ENCODE results near the gene SLC22A15. TPM values are rescaled to one million over a fixed set of nuclear protein-coding genes. Genes with fewer than 3 reads are reported as not detected.
"Not testable (repeated sequence)": the region's sequence is repeated elsewhere in the genome, so short reads cannot be mapped to it uniquely, and the experiment has no call there.

SLC22A15 gene
- polyA plus RNA-seq, 2 of the 4 experiments (the other 2 are of a cell fraction) = 0.81 to 2.5 TPM

DNA sequence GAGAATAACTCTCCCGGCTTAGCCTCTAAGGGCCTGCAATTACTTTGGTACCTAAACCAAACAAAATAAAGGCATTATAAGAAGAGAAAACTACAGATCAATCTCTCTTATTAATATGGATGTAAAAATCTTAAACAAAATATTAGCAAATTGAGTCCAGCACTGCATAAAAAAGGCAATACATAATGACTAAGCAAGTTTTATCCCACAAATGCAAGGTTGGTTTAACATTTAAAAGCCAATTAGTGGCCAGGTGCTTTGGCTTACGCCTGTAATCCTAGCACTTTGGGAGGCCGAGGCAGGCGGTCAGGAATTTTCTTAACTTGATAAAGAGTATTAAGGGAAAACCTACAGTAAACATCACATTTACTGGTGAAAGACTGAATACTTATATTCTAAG, 67.8 kb downstream of the SLC22A15 start:
- Histone ChIP-seq H3K4me3 (no peak overlapping the region), H3K4me1 (no peaks in the 10 kb centered on the region), H3K9me3 (no peaks in the 10 kb centered on the region), H3K27ac (no peak overlapping the region), H3K4me2 (no peak overlapping the region)
- ChIA-PET POLR2A (no interaction called here), CTCF (no interaction called here)
- FAIRE-seq (no peak), ATAC-seq (no peak), DNase-seq (ENCODE audit: low read depth in 1 of 2, low spot score in 1 of 2) (no peak)
- TF ChIP-seq ATOH8 (CRISPR knock-in tag; IDR thresholded peaks at IDR 0.05; ENCODE audit: low read depth) (no peak), CHD2 (IDR thresholded peaks at IDR 0.05; ENCODE audit: low read length, partially characterized antibody) (no peak), RARB (CRISPR knock-in tag; IDR thresholded peaks at IDR 0.05) (no peak), JUN (IDR thresholded peaks at IDR 0.05) (no peak), JUNB (IDR thresholded peaks at IDR 0.05) (no peak), PHF8 (IDR thresholded peaks at IDR 0.05; ENCODE audit: borderline replicate concordance, low read depth) (no peak), SMC3 (IDR thresholded peaks at IDR 0.05) (no peak), POLR2A (IDR thresholded peaks at IDR 0.05; ENCODE audit: low read length) (no peak), HDAC2 (IDR thresholded peaks at IDR 0.05) (no peak), EHF (CRISPR knock-in tag; IDR thresholded peaks at IDR 0.05) (no peak), MYC (IDR thresholded peaks at IDR 0.05; ENCODE audit: borderline replicate concordance, low read length) (no peak), RCOR1 (IDR thresholded peaks at IDR 0.05; ENCODE audit: low read depth, low read length) (no peak), FOSB (CRISPR knock-in tag; IDR thresholded peaks at IDR 0.05) (no peak), RAD21 (conservative IDR thresholded peaks at IDR 0.05 in 1 of 2, IDR thresholded peaks at IDR 0.05 in 1 of 2) (no peak), ZC3H11A (IDR thresholded peaks at IDR 0.05) (no peak), HOXB5 (CRISPR knock-in tag; IDR thresholded peaks at IDR 0.05) (no peak)
- TF ChIP-seq, protein P1, sequence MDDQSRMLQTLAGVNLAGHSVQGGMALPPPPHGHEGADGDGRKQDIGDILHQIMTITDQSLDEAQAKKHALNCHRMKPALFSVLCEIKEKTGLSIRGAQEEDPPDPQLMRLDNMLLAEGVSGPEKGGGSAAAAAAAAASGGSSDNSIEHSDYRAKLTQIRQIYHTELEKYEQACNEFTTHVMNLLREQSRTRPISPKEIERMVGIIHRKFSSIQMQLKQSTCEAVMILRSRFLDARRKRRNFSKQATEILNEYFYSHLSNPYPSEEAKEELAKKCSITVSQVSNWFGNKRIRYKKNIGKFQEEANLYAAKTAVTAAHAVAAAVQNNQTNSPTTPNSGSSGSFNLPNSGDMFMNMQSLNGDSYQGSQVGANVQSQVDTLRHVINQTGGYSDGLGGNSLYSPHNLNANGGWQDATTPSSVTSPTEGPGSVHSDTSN (IDR thresholded peaks at IDR 0.05) = no peak
- TF ChIP-seq, protein P2, sequence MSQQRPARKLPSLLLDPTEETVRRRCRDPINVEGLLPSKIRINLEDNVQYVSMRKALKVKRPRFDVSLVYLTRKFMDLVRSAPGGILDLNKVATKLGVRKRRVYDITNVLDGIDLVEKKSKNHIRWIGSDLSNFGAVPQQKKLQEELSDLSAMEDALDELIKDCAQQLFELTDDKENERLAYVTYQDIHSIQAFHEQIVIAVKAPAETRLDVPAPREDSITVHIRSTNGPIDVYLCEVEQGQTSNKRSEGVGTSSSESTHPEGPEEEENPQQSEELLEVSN (IDR thresholded peaks at IDR 0.05; ENCODE audit: borderline replicate concordance, low read depth) = no peak
- TF ChIP-seq, protein P3, sequence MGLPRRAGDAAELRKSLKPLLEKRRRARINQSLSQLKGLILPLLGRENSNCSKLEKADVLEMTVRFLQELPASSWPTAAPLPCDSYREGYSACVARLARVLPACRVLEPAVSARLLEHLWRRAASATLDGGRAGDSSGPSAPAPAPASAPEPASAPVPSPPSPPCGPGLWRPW (IDR thresholded peaks at IDR 0.05) = no peak
- 92% methylated on average over 4 of the region's 4 CpGs for WGBS (ENCODE audit: missing lambda C conversion rate)

GRCh38 chr1:116046933-116047332, 70.6 kb downstream of the SLC22A15 start:
- H3K4me1 ChIP-seq; ATAC-seq; H3K9me3 ChIP-seq; H3K4me2 ChIP-seq; FAIRE-seq; H3K4me3 ChIP-seq; DNase-seq (ENCODE audit: low read depth in 1 of 2, low spot score in 1 of 2); CTCF ChIA-PET; POLR2A ChIA-PET; H3K27ac ChIP-seq: not testable (repeated sequence)
- WGBS (ENCODE audit: missing lambda C conversion rate) = 74% methylated on average over 8 of the region's 8 CpGs

- H3K9me3 ChIP-seq; ATAC-seq; FAIRE-seq; DNase-seq (ENCODE audit: low read depth in 1 of 2, low spot score in 1 of 2); CTCF ChIA-PET; POLR2A ChIA-PET; H3K4me2 ChIP-seq; H3K4me3 ChIP-seq; H3K4me1 ChIP-seq; H3K27ac ChIP-seq: not testable (repeated sequence)
- whole genome bisulfite sequencing (ENCODE audit: missing lambda C conversion rate) = 87% methylated on average over 11 of the region's 16 CpGs
These were observed 75.6 kb downstream of the SLC22A15 start for GRCh38 chr1:116051896-116052295.

DNA sequence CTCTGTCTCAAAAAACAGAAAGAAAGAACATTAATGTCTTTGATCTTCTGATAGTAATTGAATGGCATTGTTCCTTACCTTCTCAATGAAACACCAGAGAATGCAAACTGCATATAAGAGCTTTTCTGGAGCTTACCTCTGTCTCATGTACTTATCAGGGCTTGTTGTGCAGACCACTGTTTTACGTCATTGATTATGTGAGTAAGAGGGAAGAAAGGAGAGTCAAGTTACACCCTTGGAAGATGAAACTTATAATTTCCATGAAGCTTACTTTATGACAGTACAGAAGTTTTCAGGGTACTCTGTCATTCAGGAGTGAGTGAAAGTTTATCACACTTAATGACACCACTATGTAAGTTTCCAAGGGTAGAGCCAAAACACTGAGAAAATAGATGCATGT, 85.9 kb downstream of the SLC22A15 start:
- no peak overlapping the region for H3K27ac ChIP-seq
- no peak for ATAC-seq
- H3K4me3 ChIP-seq = no peak overlapping the region
- no peak for FAIRE-seq
- no peaks in the 10 kb centered on the region for H3K4me1 ChIP-seq
- peaks cover 4% of the 10 kb centered on the region; the same call in 1 of the 3 replicates for H3K9me3 ChIP-seq
- CTCF ChIA-PET = no interaction called here
- WGBS (ENCODE audit: missing lambda C conversion rate) = 63% methylated on average over 1 of the region's 1 CpG
- POLR2A ChIA-PET = no interaction called here
- DNase-seq (ENCODE audit: low read depth in 1 of 2, low spot score in 1 of 2) = no peak
- H3K4me2 ChIP-seq = no peak overlapping the region
- TF ChIP-seq NPAS2 (CRISPR knock-in tag; IDR thresholded peaks at IDR 0.05; ENCODE audit: borderline replicate concordance) = no peak
- no peak for TF ChIP-seq ESRRA (IDR thresholded peaks at IDR 0.05; ENCODE audit: borderline replicate concordance, low read length)
- TF ChIP-seq ATOH8 (CRISPR knock-in tag; IDR thresholded peaks at IDR 0.05; ENCODE audit: low read depth) = no peak
- no peak for TF ChIP-seq TP53 (CRISPR knock-in tag; IDR thresholded peaks at IDR 0.05)
- no peak for TF ChIP-seq ZSCAN20 (CRISPR knock-in tag; IDR thresholded peaks at IDR 0.05)
- no peak for TF ChIP-seq ZNF302 (CRISPR knock-in tag; IDR thresholded peaks at IDR 0.05)
- TF ChIP-seq FOSB (CRISPR knock-in tag; IDR thresholded peaks at IDR 0.05) = no peak
- no peak for TF ChIP-seq RFX5 (IDR thresholded peaks at IDR 0.05)
- TF ChIP-seq CBX8 (IDR thresholded peaks at IDR 0.05) = no peak
- TF ChIP-seq GATA3 (IDR thresholded peaks at IDR 0.05; ENCODE audit: borderline replicate concordance) = no peak
- no peak for TF ChIP-seq MAFK (IDR thresholded peaks at IDR 0.05; ENCODE audit: partially characterized antibody)
- TF ChIP-seq POLR2A (IDR thresholded peaks at IDR 0.05; ENCODE audit: low read length) = no peak
- no peak for TF ChIP-seq ZFP36 (IDR thresholded peaks at IDR 0.05; ENCODE audit: borderline replicate concordance, partially characterized antibody)
- TF ChIP-seq RAD21 (conservative IDR thresholded peaks at IDR 0.05 in 1 of 2, IDR thresholded peaks at IDR 0.05 in 1 of 2) = no peak
- TF ChIP-seq FOSL2 (IDR thresholded peaks at IDR 0.05) = no peak
- no peak for TF ChIP-seq FOSL2 (CRISPR knock-in tag; IDR thresholded peaks at IDR 0.05)
- TF ChIP-seq RARB (CRISPR knock-in tag; IDR thresholded peaks at IDR 0.05) = no peak
- TF ChIP-seq ZC3H11A (IDR thresholded peaks at IDR 0.05) = no peak

Measured in A549 (cell line).